ENCODE measurements around the gene DGLUCY.
A peak's percentile ranks its signal among the peaks of the same experiment; 100 is the strongest.
"Not testable (repeated sequence)": the region's sequence is repeated elsewhere in the genome, so short reads cannot be mapped to it uniquely, and the experiment has no call there.

The DGLUCY gene

DNA sequence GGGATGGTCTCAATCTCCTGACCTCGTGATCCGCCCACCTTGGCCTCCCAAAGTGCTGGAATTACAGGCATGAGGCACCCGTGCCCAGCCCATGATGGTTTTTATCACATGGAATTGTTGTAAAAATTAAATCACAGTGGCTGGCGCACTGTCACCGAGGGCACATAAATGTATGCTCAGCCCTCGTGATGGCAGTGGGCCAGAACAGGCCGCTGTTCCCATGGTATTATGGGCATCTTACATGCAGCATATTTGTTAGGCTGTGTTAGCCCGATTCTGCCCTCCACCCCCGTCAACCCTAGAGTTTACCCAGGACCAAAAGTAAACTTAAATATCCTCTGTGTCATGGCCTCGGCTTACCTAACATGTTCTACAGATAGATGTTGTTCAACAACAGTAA, 82.0 kb downstream of the DGLUCY start:
- Histone ChIP-seq H3K4me1 (peaks cover 0 to 16% (median 7%) of the 10 kb centered on the region in 10 experiments; a peak in 13 of 20 replicates), H3K4me2 (no peak overlapping the region), H3K36me3 (peaks cover 65 to 99% (median 94%) of the 10 kb centered on the region in 11 experiments), H3K9me3 (replicated peaks in 1 of 11) (peaks cover 13 to 23% (median 19%) of the 10 kb centered on the region in 11 experiments), H3K4me3 (no peak overlapping the region), H3K27me3 (no peaks in the 10 kb centered on the region), H3K9ac (no peak overlapping the region), H4K20me1 (peaks cover 0 to 5% (median 0%) of the 10 kb centered on the region in 11 experiments; a peak in 4 of 22 replicates), H3K27ac (no peak overlapping the region)
- no peak for TF ChIP-seq Cebpa-rat (IDR thresholded peaks at IDR 0.05)

DNA sequence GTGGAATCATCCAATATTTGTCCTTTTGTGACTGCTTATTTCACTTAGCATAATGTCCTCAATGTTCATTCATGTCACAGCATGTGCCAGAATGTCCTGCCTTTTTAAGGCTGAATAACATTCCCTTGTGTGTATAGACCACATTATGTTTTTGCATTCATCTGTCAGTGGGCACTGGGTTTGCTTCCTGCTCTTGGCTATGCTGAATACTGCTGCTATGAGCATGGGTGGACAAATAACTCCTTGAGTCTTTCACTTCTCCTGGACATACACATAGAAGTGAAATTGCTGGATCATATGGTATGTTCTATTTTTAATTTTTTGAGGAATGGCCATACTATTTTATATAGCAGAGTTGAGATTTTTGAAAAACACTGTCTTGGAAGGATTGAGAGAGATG, 83.8 kb downstream of the DGLUCY start:
- H3K27ac ChIP-seq, result no peak overlapping the region
- no peak overlapping the region for H3K4me3 ChIP-seq
- H4K20me1 ChIP-seq, result peaks cover 0 to 5% (median 0%) of the 10 kb centered on the region in 11 experiments; a peak in 5 of 22 replicates
- no peak for TF ChIP-seq Cebpa-rat (IDR thresholded peaks at IDR 0.05)
- no peaks in the 10 kb centered on the region for H3K27me3 ChIP-seq
- H3K9me3 ChIP-seq (replicated peaks in 1 of 11), result peaks cover 14 to 29% (median 24%) of the 10 kb centered on the region in 11 experiments
- H3K4me1 ChIP-seq, result peaks cover 0 to 32% (median 17%) of the 10 kb centered on the region in 10 experiments; a peak in 16 of 20 replicates
- H3K36me3 ChIP-seq, result peaks cover 56 to 99% (median 94%) of the 10 kb centered on the region in 11 experiments
- H3K9ac ChIP-seq, result no peak overlapping the region
- H3K4me2 ChIP-seq, result no peak overlapping the region

DNA sequence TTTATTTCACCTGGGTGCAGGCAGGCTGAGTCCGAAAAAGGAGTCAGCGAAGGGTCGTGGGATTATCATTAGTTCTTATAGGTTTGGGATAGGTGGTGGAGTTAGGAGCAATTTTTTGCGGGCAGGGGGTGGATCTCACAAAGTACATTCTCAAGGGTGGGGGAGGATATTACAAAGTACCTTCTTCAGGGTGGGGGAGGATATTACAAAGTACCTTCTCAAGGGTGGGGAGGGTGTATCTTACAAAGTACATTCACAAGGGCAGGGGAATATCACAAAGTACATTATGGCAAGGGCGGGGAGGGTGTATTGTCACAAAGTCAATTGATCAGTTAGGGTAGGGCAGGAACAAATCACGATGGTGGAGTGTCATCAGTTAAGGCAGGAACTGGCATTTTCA, 86.9 kb downstream of the DGLUCY start:
- peaks cover 83 to 100% (median 99%) of the 10 kb centered on the region in 11 experiments for H3K36me3 ChIP-seq
- peaks cover 14 to 29% (median 24%) of the 10 kb centered on the region in 11 experiments for H3K9me3 ChIP-seq (replicated peaks in 1 of 11)
- not testable (repeated sequence) for H3K27ac ChIP-seq, H4K20me1 ChIP-seq, H3K9ac ChIP-seq, H3K27me3 ChIP-seq, H3K4me3 ChIP-seq
- peaks cover 0 to 49% (median 13%) of the 10 kb centered on the region in 10 experiments; a peak in 16 of 20 replicates for H3K4me1 ChIP-seq
- H3K4me2 ChIP-seq, result 0 out of 22 replicates have a peak overlapping the region, but pooled peaks of 2 of the 11 experiments have one; percentile 90 to 92

GRCh38 chr14:91202234-91202974, 88.5 kb downstream of the DGLUCY start:
- Histone ChIP-seq H3K4me2 (peak overlapping the region in 8 of 11 experiments; percentile 28 to 92 (median 78); a peak in 15 of 22 replicates), H3K9me3 (replicated peaks in 1 of 11) (peaks cover 14 to 29% (median 24%) of the 10 kb centered on the region in 11 experiments), H4K20me1 (peaks cover 0 to 4% (median 0%) of the 10 kb centered on the region in 11 experiments; a peak in 1 of 22 replicates), H3K4me1 (peaks cover 0 to 61% (median 13%) of the 10 kb centered on the region in 10 experiments; a peak in 16 of 20 replicates), H3K9ac (peak overlapping the region in 2 of 11 experiments; percentile 45 to 48; a peak in 3 of 22 replicates), H3K27me3 (no peaks in the 10 kb centered on the region), H3K36me3 (peaks cover 71 to 100% (median 99%) of the 10 kb centered on the region in 11 experiments), H3K4me3 (peak overlapping the region in 1 of 10 experiments; percentile 30; a peak in 2 of 20 replicates), H3K27ac (peak overlapping the region in 5 of 11 experiments; percentile 34 to 70 (median 50); a peak in 8 of 22 replicates)
- TF ChIP-seq Cebpa-rat (IDR thresholded peaks at IDR 0.05), result no peak

DNA sequence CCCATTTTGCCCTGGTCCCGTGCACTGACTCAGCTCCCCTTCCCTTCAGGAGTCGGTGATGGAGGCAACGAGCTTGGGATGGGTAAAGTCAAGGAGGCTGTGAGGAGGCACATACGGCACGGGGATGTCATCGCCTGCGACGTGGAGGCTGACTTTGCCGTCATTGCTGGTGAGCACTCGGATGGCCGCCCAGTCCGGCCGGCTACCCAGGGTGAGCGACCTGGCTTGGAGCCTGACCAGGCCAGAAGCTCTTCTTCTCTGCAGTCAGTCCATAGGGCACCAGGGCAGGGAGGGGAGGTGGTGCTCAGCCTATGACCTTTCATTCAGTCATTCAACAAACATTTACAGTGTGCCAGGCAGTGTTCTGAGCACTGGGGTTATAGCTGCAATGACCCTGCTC, 90.8 kb downstream of the DGLUCY start:
- peaks cover 0 to 61% (median 13%) of the 10 kb centered on the region in 10 experiments; a peak in 16 of 20 replicates for H3K4me1 ChIP-seq
- H3K9me3 ChIP-seq (replicated peaks in 1 of 11), result peaks cover 11 to 20% (median 18%) of the 10 kb centered on the region in 11 experiments
- TF ChIP-seq Cebpa-rat (IDR thresholded peaks at IDR 0.05), result no peak
- H3K4me2 ChIP-seq, result peak overlapping the region in 3 of 11 experiments; percentile 54 to 90 (median 86); a peak in 5 of 22 replicates
- peaks cover 0 to 4% (median 0%) of the 10 kb centered on the region in 11 experiments; a peak in 1 of 22 replicates for H4K20me1 ChIP-seq
- peaks cover 65 to 100% (median 99%) of the 10 kb centered on the region in 11 experiments for H3K36me3 ChIP-seq
- no peaks in the 10 kb centered on the region for H3K27me3 ChIP-seq
- no peak overlapping the region; a peak in 1 of 22 replicates for H3K27ac ChIP-seq
- H3K9ac ChIP-seq, result no peak overlapping the region
- no peak overlapping the region for H3K4me3 ChIP-seq

DNA sequence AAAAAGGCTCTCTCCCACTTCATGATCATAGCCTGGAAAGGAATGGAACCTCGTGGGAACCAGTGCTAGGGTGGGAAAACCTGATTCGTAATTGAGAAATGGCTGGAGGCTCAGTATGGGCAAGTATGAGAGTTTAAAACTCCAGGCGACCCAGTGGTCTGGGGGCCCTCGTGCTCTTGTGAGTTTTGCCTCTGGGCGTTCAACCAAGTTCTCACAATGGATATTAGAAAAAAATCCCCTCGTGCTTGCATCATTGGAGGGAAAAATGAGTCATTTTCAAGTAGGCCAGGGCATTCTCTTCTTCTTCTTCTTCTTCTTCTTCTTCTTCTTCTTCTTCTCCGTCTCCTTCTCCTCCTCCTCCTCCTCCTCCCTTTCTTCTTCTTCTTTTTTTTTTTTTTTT, 91.6 kb downstream of the DGLUCY start:
- H3K36me3 ChIP-seq, result peaks cover 65 to 100% (median 99%) of the 10 kb centered on the region in 11 experiments
- no peak for TF ChIP-seq Cebpa-rat (IDR thresholded peaks at IDR 0.05)
- peak overlapping the region in 3 of 11 experiments; percentile 54 to 90 (median 86); a peak in 6 of 22 replicates for H3K4me2 ChIP-seq
- H3K27ac ChIP-seq, result peak overlapping the region in 1 of 11 experiments; percentile 20; a peak in 1 of 22 replicates
- H3K27me3 ChIP-seq, result no peaks in the 10 kb centered on the region
- H3K9ac ChIP-seq, result no peak overlapping the region
- H4K20me1 ChIP-seq, result peaks cover 0 to 4% (median 0%) of the 10 kb centered on the region in 11 experiments; a peak in 1 of 22 replicates
- H3K9me3 ChIP-seq (replicated peaks in 1 of 11), result peaks cover 3 to 19% (median 10%) of the 10 kb centered on the region in 11 experiments
- H3K4me3 ChIP-seq, result no peak overlapping the region
- H3K4me1 ChIP-seq, result peaks cover 0 to 61% (median 13%) of the 10 kb centered on the region in 10 experiments; a peak in 16 of 20 replicates

DNA sequence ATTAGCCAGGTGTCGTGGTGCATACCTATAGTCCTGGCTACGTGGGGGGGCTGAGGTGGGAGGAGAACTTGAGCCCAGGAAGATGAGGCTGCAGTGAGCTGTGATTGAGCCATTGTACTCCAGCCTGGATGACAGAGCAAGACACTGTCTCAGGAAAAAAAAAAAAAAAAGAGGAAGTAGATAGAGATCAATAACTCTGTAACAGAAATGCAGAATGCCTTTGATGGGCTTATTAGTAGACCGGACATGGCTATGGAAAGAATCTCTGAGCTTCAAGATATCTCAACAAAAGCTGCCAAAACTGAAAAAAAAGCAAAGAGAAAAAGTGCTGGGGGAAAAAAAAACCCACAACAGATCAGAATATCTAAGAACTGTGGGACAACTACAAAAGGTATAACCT, 93.1 kb downstream of the DGLUCY start:
- no peak overlapping the region for H3K4me3 ChIP-seq
- TF ChIP-seq Cebpa-rat (IDR thresholded peaks at IDR 0.05), result no peak

GRCh38 chr14:91211017-91211416, 97.1 kb downstream of the DGLUCY start:
- H3K4me3 ChIP-seq, result no peak overlapping the region
- TF ChIP-seq Cebpa-rat (IDR thresholded peaks at IDR 0.05), result no peak
- H3K36me3 ChIP-seq, result peaks cover 75 to 100% (median 94%) of the 10 kb centered on the region in 11 experiments

More for the DNA sequence above, 93.1 kb downstream of the DGLUCY start:
- H3K9ac ChIP-seq, result no peak overlapping the region
- no peaks in the 10 kb centered on the region for H3K27me3 ChIP-seq
- H3K4me1 ChIP-seq, result peaks cover 0 to 51% (median 8%) of the 10 kb centered on the region in 10 experiments; a peak in 16 of 20 replicates
- H3K36me3 ChIP-seq, result peaks cover 67 to 100% (median 99%) of the 10 kb centered on the region in 11 experiments
- no peak overlapping the region for H3K27ac ChIP-seq
- peaks cover 0 to 4% (median 0%) of the 10 kb centered on the region in 11 experiments; a peak in 1 of 22 replicates for H4K20me1 ChIP-seq
- peak overlapping the region in 1 of 11 experiments; percentile 86; a peak in 1 of 22 replicates for H3K4me2 ChIP-seq
- H3K9me3 ChIP-seq (replicated peaks in 1 of 11), result peaks cover 0 to 9% (median 0%) of the 10 kb centered on the region in 11 experiments; a peak in 2 of 22 replicates

More at GRCh38 chr14:91211017-91211416, 97.1 kb downstream of the DGLUCY start:
- no peak overlapping the region for H3K9ac ChIP-seq
- H3K27ac ChIP-seq, result no peak overlapping the region
- peaks cover 0 to 9% (median 0%) of the 10 kb centered on the region in 11 experiments; a peak in 2 of 22 replicates for H3K9me3 ChIP-seq (replicated peaks in 1 of 11)
- H3K4me2 ChIP-seq, result no peak overlapping the region
- H4K20me1 ChIP-seq, result no peaks in the 10 kb centered on the region
- H3K27me3 ChIP-seq, result no peaks in the 10 kb centered on the region
- peaks cover 0 to 11% (median 0%) of the 10 kb centered on the region in 10 experiments; a peak in 5 of 20 replicates for H3K4me1 ChIP-seq
